Peyer's patch (tissue), 4 donors: Measurements from ENCODE around the gene TMEM170A. TPM values are rescaled to one million over a fixed set of nuclear protein-coding genes. Genes with fewer than 3 reads are reported as not detected.

Experiments
- DNase-seq, 3 donors: peaks; one replicate each; pipeline ENCODE4 v3.0.0-alpha.2; 2017 to 2019
- H3K27ac ChIP-seq, 4 donors: fragments of 200-600 bp; sonication (generic); one replicate each; pipeline ENCODE4 v1.5.1; 2016 to 2019
- H3K27me3 ChIP-seq, 2 donors: fragments of 200-600 bp; sonication (generic); one replicate each; pipeline ENCODE4 v1.5.1; 2019
- H3K36me3 ChIP-seq, 3 donors: fragments of 200-600 bp; sonication (generic); one replicate each; pipeline ENCODE4 v1.5.1; 2016 to 2019
- H3K4me1 ChIP-seq, 4 donors: fragments of 200-600 bp; sonication (generic); one replicate each; pipeline ENCODE4 v1.5.1; 2016 to 2019
- H3K4me3 ChIP-seq, 4 donors: fragments of 200-600 bp; sonication (generic); 1 replicate in 3 of 4; 2 replicates in 1 of 4; pipeline ENCODE4 v1.5.1; 2016 to 2019; ENCODE audit warnings: mild to moderate bottlenecking in 1 of 4
- H3K9me3 ChIP-seq, 4 donors: fragments of 200-600 bp; sonication (generic); one replicate each; pipeline ENCODE4 v1.5.1; 2016 to 2019; ENCODE audit warnings: mild to moderate bottlenecking in 1 of 4
- POLR2A ChIP-seq, 2 donors: fragments of 450-650 bp; IDR thresholded peaks; one replicate each; pipeline ENCODE4 v1.5.1; 2017; ENCODE audit warnings: antibody characterized with exemption in 2 of 2, mild to moderate bottlenecking in 2 of 2, moderate library complexity in 2 of 2
- total RNA-seq, 4 donors: library from RNA; depleted of rRNA; stranded (reverse); fragments of >200 nt; gene quantifications; one replicate each; pipeline ENCODE4 v1.1.0, GENCODE V29; 2016
- TF ChIP-seq, protein P1 (sequence below), 6 experiments: fragments of 450-650 bp in 4 of 6; fragments of 200-600 bp in 2 of 6; sonication (generic) in 1 of 6; IDR thresholded peaks; one replicate each; pipeline ENCODE4 v1.5.1; 2017 to 2019; ENCODE audit warnings: antibody characterized with exemption in 6 of 6, mild to moderate bottlenecking in 3 of 6, moderate library complexity in 1 of 6

The TMEM170A gene
- total RNA-seq, 4 donors from 2014 or later: 37.1 to 95.1 (median 62.8) TPM

DNA sequence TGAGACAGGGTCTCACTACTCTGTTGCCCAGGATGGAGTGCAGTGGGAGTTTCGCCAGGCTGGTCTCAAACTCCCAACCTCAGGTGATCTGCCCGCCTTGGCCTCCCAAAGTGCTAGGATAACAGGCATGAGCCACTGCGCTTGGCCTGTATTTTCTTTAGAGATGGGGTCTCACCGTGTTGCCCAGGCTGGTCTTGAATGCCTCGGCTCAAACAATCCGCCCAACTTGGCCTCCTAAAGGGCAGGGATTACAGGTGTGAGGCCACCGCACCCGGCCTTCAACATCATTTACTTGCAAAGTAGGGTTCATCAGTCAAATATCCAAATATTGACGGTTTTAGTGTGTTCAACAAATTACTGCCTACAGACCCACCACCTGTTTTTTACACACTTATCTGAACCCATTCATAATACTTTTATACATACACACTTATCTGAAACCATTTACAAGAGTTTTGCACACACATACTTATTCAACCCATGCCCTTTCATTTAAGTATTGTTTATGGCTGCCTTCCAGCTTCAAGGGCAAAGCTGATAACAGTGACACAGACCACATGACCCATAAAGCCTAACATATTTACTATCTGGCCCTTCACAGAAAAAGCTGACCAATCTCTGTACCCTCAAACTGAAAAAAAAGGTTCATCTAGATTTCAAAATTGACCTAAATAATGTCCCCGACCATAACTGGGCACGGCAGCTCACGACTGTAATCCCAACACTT lies 11.9 kb downstream of the TMEM170A start:
- Histone ChIP-seq H3K27ac (no peak overlapping the region), H3K36me3 (peaks cover 0 to 15% (median 0%) of the 10 kb centered on the region in 3 donors), H3K4me1 (peaks cover 0 to 42% (median 2%) of the 10 kb centered on the region in 4 donors), H3K4me3 (no peak overlapping the region), H3K9me3 (no peaks in the 10 kb centered on the region), H3K27me3 (no peaks in the 10 kb centered on the region)
- no peak for DNase-seq
- no peak for TF ChIP-seq POLR2A (IDR thresholded peaks at IDR 0.05)
- TF ChIP-seq, protein P1, sequence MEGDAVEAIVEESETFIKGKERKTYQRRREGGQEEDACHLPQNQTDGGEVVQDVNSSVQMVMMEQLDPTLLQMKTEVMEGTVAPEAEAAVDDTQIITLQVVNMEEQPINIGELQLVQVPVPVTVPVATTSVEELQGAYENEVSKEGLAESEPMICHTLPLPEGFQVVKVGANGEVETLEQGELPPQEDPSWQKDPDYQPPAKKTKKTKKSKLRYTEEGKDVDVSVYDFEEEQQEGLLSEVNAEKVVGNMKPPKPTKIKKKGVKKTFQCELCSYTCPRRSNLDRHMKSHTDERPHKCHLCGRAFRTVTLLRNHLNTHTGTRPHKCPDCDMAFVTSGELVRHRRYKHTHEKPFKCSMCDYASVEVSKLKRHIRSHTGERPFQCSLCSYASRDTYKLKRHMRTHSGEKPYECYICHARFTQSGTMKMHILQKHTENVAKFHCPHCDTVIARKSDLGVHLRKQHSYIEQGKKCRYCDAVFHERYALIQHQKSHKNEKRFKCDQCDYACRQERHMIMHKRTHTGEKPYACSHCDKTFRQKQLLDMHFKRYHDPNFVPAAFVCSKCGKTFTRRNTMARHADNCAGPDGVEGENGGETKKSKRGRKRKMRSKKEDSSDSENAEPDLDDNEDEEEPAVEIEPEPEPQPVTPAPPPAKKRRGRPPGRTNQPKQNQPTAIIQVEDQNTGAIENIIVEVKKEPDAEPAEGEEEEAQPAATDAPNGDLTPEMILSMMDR (IDR thresholded peaks at IDR 0.05): no peak

DNA sequence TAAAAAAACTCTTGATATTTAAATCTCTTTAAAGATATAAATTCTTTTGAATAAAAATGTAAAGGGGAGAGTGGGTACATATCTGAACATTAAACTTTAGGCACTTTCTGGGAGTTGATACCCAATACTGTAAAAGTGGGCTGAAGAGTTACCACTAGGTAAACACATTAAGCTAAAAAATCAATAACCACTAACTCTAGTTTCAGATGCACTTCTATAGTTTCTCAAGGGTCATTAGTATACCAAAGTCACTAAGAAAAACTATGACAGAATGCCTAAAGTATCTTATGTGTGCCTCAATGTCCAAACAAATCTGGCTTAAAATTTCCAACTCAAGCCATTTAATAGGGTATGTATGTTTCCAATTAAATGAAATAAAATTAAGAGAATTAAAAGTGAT lies 18.1 kb downstream of the TMEM170A start:
- H3K27ac ChIP-seq: no peak overlapping the region
- H3K27me3 ChIP-seq: no peaks in the 10 kb centered on the region

DNA sequence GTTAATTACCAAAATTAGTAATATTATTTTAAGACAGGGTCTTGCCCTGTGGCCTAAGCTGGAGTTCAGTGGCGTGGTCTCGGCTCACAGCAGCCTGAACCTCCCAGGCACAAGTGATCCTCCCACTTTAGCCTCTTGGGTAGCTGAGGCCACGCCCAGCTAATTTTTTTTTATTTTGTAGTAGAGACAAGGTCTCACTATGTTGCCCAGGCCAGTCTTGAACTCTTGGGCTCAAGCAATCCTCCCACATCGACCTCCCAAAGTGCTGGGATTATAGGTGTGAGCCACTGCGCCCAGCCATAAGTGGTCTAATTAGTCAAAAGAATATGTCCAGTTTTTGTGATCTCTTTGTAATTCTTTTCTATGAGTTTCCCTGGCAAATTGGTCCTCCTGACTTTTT lies 19.2 kb downstream of the TMEM170A start:
- no peaks in the 10 kb centered on the region for H3K27me3 ChIP-seq
- H3K4me1 ChIP-seq: no peaks in the 10 kb centered on the region
- no peak overlapping the region for H3K4me3 ChIP-seq
- DNase-seq: no peak
- no peak overlapping the region for H3K27ac ChIP-seq
- peaks cover 0 to 11% (median 0%) of the 10 kb centered on the region in 3 donors for H3K36me3 ChIP-seq
- H3K9me3 ChIP-seq: no peaks in the 10 kb centered on the region
- TF ChIP-seq, protein P1 (IDR thresholded peaks at IDR 0.05): no peak
- TF ChIP-seq POLR2A (IDR thresholded peaks at IDR 0.05): no peak

More for the DNA sequence above, 18.1 kb downstream of the TMEM170A start:
- TF ChIP-seq, protein P1 (IDR thresholded peaks at IDR 0.05): no peak
- TF ChIP-seq POLR2A (IDR thresholded peaks at IDR 0.05): no peak
- Histone ChIP-seq H3K4me3 (no peak overlapping the region), H3K9me3 (no peaks in the 10 kb centered on the region), H3K36me3 (peaks cover 0 to 22% (median 0%) of the 10 kb centered on the region in 3 donors), H3K4me1 (no peaks in the 10 kb centered on the region)
- DNase-seq: no peak

DNA sequence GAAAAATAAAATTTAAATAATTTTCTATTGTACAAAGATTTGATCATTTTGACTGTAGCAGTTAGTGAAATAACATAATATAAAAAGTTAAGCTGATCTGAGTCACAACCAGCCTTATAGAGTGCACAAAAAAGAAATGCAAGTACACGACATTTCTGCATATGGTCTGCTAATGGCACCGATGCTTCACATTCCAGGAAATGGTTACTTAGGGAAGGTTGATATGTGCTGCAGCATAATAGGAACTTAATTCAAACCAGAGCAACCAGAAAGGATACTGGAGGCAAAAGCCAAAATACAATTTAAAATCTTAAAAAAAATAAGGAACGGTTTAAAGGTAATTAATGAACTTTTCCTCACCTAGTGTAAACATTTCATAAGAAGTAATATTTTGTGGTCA lies 21.2 kb downstream of the TMEM170A start:
- Histone ChIP-seq H3K27me3 (no peaks in the 10 kb centered on the region), H3K4me3 (no peak overlapping the region), H3K27ac (no peak overlapping the region), H3K9me3 (no peaks in the 10 kb centered on the region), H3K4me1 (no peaks in the 10 kb centered on the region), H3K36me3 (peaks cover 0 to 10% (median 0%) of the 10 kb centered on the region in 3 donors)
- TF ChIP-seq, protein P1 (IDR thresholded peaks at IDR 0.05): no peak
- no peak for TF ChIP-seq POLR2A (IDR thresholded peaks at IDR 0.05)
- DNase-seq: no peak

DNA sequence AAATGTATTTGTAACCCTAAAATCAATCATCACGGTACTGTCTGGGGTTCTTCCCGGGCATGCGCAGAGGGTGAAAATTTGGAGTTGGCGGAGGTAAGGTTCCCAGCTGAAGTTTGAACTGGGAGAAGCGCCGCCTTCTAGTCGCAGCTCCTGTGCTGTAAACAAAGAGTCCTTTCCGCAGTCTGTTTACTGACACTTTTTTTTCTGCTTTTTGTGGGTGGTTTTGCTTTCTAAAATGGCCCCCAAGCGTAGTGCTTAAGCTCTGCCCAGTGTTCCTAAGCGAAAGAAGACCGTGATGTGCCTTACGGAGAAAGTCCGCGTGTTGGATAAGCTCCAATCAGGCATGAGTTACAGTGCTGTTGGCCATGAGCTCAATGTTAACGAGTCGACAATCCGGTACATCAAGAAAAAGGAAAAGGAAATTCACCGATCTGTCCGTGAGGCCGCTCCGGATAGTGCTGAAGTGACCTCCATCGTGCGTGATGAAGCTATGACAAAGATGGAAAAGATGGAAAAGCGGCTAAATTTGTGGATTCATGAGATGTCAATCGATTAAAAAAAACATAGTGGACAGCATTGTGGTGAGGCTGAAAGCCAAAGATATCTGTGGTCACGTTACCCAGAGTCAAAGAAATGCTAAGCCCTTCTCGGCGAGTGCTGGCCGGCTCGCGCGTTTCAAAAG lies 30.6 kb downstream of the TMEM170A start:
- peak; percentile 66 to 85 (median 69) for DNase-seq
- Histone ChIP-seq H3K4me3 (peak overlapping the region; percentile 68 to 95 (median 82)), H3K4me1 (peaks cover 0 to 20% (median 0%) of the 10 kb centered on the region in 4 donors), H3K36me3 (no peaks in the 10 kb centered on the region), H3K27me3 (no peaks in the 10 kb centered on the region), H3K9me3 (no peaks in the 10 kb centered on the region), H3K27ac (peak overlapping the region; percentile 85 to 98 (median 94))
- peak in 1 of 2 donors; percentile 17 for TF ChIP-seq POLR2A (IDR thresholded peaks at IDR 0.05)
- TF ChIP-seq, protein P1 (IDR thresholded peaks at IDR 0.05): peak in 2 of 6 experiments; percentile 2 to 22
